HepG2 (cell line): ENCODE data around the gene EIF2S2. TPM values are rescaled to one million over a fixed set of nuclear protein-coding genes. Genes with fewer than 3 reads are reported as not detected.

Source experiments
- ATAC-seq: fragments of 200-7000 bp; cut with Tn5 transposase; 3 replicates; pipeline ENCODE4 v1.9.1; 2020; ENCODE audit warnings: mild to moderate bottlenecking, moderate library complexity
- BruUV-seq: library from RNA; stranded (reverse); fragments of 400-500 nt; replicated peaks from 2 replicates; lab custom pipeline; 2021; lab: Mats Ljungman, UMichigan
- CTCF ChIA-PET: fragments of 300-600 bp; formaldehyde crosslinking; extraction: SDS; loops from one replicate; lab custom pipeline; 2021; ENCODE audit warnings: low total read pairs, inconsistent platforms, low intra/inter-chr PET ratio; lab: Yijun Ruan, JAX
- POLR2A ChIA-PET: fragments of 350-600 bp; sonication (Branson Sonifier 250); formaldehyde crosslinking; loops from one replicate; lab custom pipeline; 2020; ENCODE audit warnings: antibody characterized with exemption, inconsistent platforms; lab: Yijun Ruan, JAX
- DNase-seq: peaks from one replicate; pipeline ENCODE4 v3.0.0-alpha.2; 2015; ENCODE audit warnings: low spot score
- FAIRE-seq: peaks from 3 replicates; lab custom pipeline; 2011; peaks lifted over from hg19 to GRCh38; lab: Jason Lieb, UNC
- H2AFZ ChIP-seq: one replicate; pipeline ENCODE4 v1.6.1; 2011; ENCODE audit warnings: low read length, inconsistent platforms
- H3K27ac ChIP-seq: fragments of 300-600 bp; 3 replicates; pipeline ENCODE4 v1.8.0; 2011; ENCODE audit warnings: mixed run types, mild to moderate bottlenecking, mixed read lengths, low read length, inconsistent platforms; ENCODE audit not compliant: insufficient read depth; ENCODE audit errors: extremely low read length
- H3K27me3 ChIP-seq, 2 experiments: fragments of 200-600 bp in 1 of 2; 2 replicates in 1 of 2; 3 replicates in 1 of 2; pipeline versions ENCODE4 v1.6.0 to v1.8.0; 2011; ENCODE audit warnings: low read length in 2 of 2, mild to moderate bottlenecking in 2 of 2, moderate library complexity in 2 of 2, inconsistent platforms in 1 of 2; ENCODE audit not compliant: insufficient read depth in 2 of 2, control insufficient read depth in 1 of 2
- H3K36me3 ChIP-seq, 2 experiments: fragments of 200-600 bp in 1 of 2; replicated peaks in 1 of 2; 2 replicates in 1 of 2; 3 replicates in 1 of 2; pipeline versions ENCODE4 v1.5.1 to v1.8.0; 2011; ENCODE audit warnings: low read length in 2 of 2, inconsistent platforms in 1 of 2; ENCODE audit not compliant: insufficient read depth in 2 of 2, control insufficient read depth in 1 of 2
- H3K4me1 ChIP-seq: 2 replicates; pipeline ENCODE4 v1.5.1; 2012; ENCODE audit warnings: low read length, inconsistent platforms; ENCODE audit not compliant: insufficient read depth
- H3K4me2 ChIP-seq: 2 replicates; pipeline ENCODE4 v1.6.0; 2011; ENCODE audit warnings: low read depth, low read length, inconsistent platforms
- H3K4me3 ChIP-seq, 3 experiments: fragments of 200-600 bp in 1 of 3; sonication (generic), shearing (Covaris generic) in 1 of 3; replicated peaks in 1 of 3; 2 replicates each; pipeline ENCODE4 v1.5.1; 2011 to 2016; ENCODE audit warnings: low read length in 3 of 3, inconsistent platforms in 2 of 3, low read depth in 2 of 3, mild to moderate bottlenecking in 2 of 3, control low read depth in 1 of 3, mixed read lengths in 1 of 3; ENCODE audit not compliant: insufficient read depth in 1 of 3
- H3K79me2 ChIP-seq: one replicate; pipeline ENCODE4 v1.6.1; 2011; ENCODE audit warnings: low read length, inconsistent platforms; ENCODE audit not compliant: insufficient read depth
- H3K9ac ChIP-seq: 2 replicates; pipeline ENCODE4 v1.6.0; 2011; ENCODE audit warnings: mild to moderate bottlenecking, low read depth, low read length, inconsistent platforms; ENCODE audit not compliant: insufficient read depth
- H3K9me3 ChIP-seq: 2 replicates; pipeline ENCODE4 v1.5.1; 2012; ENCODE audit warnings: mild to moderate bottlenecking, low read length
- H4K20me1 ChIP-seq: 2 replicates; pipeline ENCODE4 v1.6.0; 2011; ENCODE audit warnings: inconsistent platforms, mild to moderate bottlenecking, low read length, moderate library complexity; ENCODE audit not compliant: insufficient read depth
- ATF7-NPFF ChIP-seq: sonication (generic); formaldehyde crosslinking; IDR thresholded peaks from 2 replicates; pipeline ENCODE4 v1.8.1; 2023; ENCODE audit warnings: mild to moderate bottlenecking, low read depth, missing genetic modification reagents, moderate library complexity
- HOXD1 ChIP-seq: sonication (generic); formaldehyde crosslinking; IDR thresholded peaks from 2 replicates; pipeline ENCODE4 v1.5.0; 2020; ENCODE audit warnings: missing genetic modification reagents
- IRF2 ChIP-seq: IDR thresholded peaks from 2 replicates; pipeline ENCODE4 v1.6.1; 2018; ENCODE audit warnings: missing genetic modification reagents, missing compliant biosample characterization
- JDP2 ChIP-seq: sonication (generic); formaldehyde crosslinking; IDR thresholded peaks from 2 replicates; pipeline ENCODE4 v1.8.1; 2022; ENCODE audit warnings: missing genetic modification reagents, borderline replicate concordance
- MNT ChIP-seq: fragments of 450-650 bp; IDR thresholded peaks from 2 replicates; pipeline ENCODE4 v1.6.1; 2016
- MXI1 ChIP-seq: IDR thresholded peaks from 3 replicates; pipeline ENCODE4 v1.6.1; 2012; ENCODE audit warnings: low read depth, low read length, inconsistent platforms, borderline replicate concordance
- MYPOP ChIP-seq: sonication (generic); formaldehyde crosslinking; IDR thresholded peaks from 2 replicates; pipeline ENCODE4 v1.8.1; 2023; ENCODE audit warnings: mild to moderate bottlenecking, moderate library complexity, missing genetic modification reagents
- NCOA2 ChIP-seq: sonication (generic); formaldehyde crosslinking; IDR thresholded peaks from 2 replicates; pipeline ENCODE4 v1.8.0; 2022; ENCODE audit warnings: inconsistent platforms
- NFE2L2 ChIP-seq: fragments of 150-350 bp; IDR thresholded peaks from 2 replicates; pipeline ENCODE4 v1.6.1; 2014; ENCODE audit warnings: low read length
- RBM22 ChIP-seq: fragments of 200-400 bp; formaldehyde crosslinking; optimal IDR thresholded peaks from 2 replicates; pipeline ENCODE3; 2017; ENCODE audit warnings: mild to moderate bottlenecking, low read length, moderate library complexity
- SMARCC2 ChIP-seq: fragments of 450-650 bp; IDR thresholded peaks from 2 replicates; pipeline ENCODE4 v1.6.1; 2017; ENCODE audit warnings: antibody characterized with exemption, mild to moderate bottlenecking
- THAP7 ChIP-seq: sonication (generic); formaldehyde crosslinking; IDR thresholded peaks from 2 replicates; pipeline ENCODE4 v1.8.1; 2023; ENCODE audit warnings: mild to moderate bottlenecking, missing genetic modification reagents
- ZMAT3 ChIP-seq: sonication (generic); formaldehyde crosslinking; conservative IDR thresholded peaks from 2 replicates; pipeline ENCODE4 v1.7.0; 2021; ENCODE audit warnings: missing genetic modification reagents
- ZNF446 ChIP-seq: sonication (generic); formaldehyde crosslinking; IDR thresholded peaks from 2 replicates; pipeline ENCODE4 v1.5.0; 2020; ENCODE audit warnings: mild to moderate bottlenecking, missing genetic modification reagents
- ZNF549 ChIP-seq: sonication (generic); formaldehyde crosslinking; IDR thresholded peaks from 2 replicates; pipeline ENCODE4 v1.5.0; 2020; ENCODE audit warnings: missing genetic modification reagents
- WGBS: methylation state at CpG from one replicate; pipeline ENCODE4 v1.1.6; 2017; ENCODE audit warnings: low lambda C conversion rate; 5-methylcytosine and 5-hydroxymethylcytosine counted together
- in situ Hi-C: cut with HindIII; loops from 2 replicates; pipeline ENCODE4 v1.10.0; 2017; ENCODE audit warnings: low pct_unique_long_range_greater_than_20kb; ENCODE audit not compliant: extremely low pct_ligation_motif_present
- intact Hi-C: fragments of 100-400 bp; cut with micrococcal nuclease; formaldehyde crosslinking; loops from one replicate; pipeline ENCODE4 v1.10.0; 2022; ENCODE audit not compliant: unreplicated experiment
- polyA plus RNA-seq, 8 experiments: library from polyadenylated mRNA; depleted of rRNA in 3 of 8; stranded (reverse) in 7 of 8; unstranded in 1 of 8; fragments of >200 nt; fragmentation: Illumina TruSeq in 4 of 8; extraction: Trizol in 4 of 8; gene quantifications; 2 replicates each; pipeline versions ENCODE4 v1.2.1 to v1.2.3, GENCODE V29; 2011 to 2016; ENCODE audit warnings: low read depth in 4 of 8, missing spikeins in 1 of 8, mixed read lengths in 1 of 8; ENCODE audit not compliant: insufficient read depth in 1 of 8
- total RNA-seq, 5 experiments: library from RNA; depleted of rRNA; stranded (reverse); fragments of >200 nt; fragmentation: Illumina TruSeq; extraction: Trizol; gene quantifications; 2 replicates each; pipeline ENCODE4 v1.2.3, GENCODE V29; 2016; ENCODE audit warnings: low read depth in 1 of 5

The EIF2S2 gene
- total and polyA plus RNA-seq, 2 of the 13 experiments (the other 11 are each of a cell fraction or from before 2014, with no cell fraction given), result 126 to 213 TPM

- in situ Hi-C loops, result no loop called here
- Histone ChIP-seq H3K79me2 (peaks cover 60% of the 10 kb centered on the region), H3K27me3 (no peaks in the 10 kb centered on the region), H3K4me3 (no peak overlapping the region), H3K9me3 (no peaks in the 10 kb centered on the region), H3K4me2 (no peak overlapping the region), H3K4me1 (no peaks in the 10 kb centered on the region), H3K36me3 (peaks cover 26 to 73% of the 10 kb centered on the region in 2 experiments), H4K20me1 (peaks cover 48% of the 10 kb centered on the region), H2AFZ (no peak overlapping the region), H3K27ac (no peak overlapping the region)
- no TSS peak for BruUV-seq
- ATAC-seq, result no peak
- FAIRE-seq, result no peak
- POLR2A ChIA-PET, result interaction anchor here (1.4 kb wide), 1 partner anchor 71 kb away, joined by 6 read pairs; the partner anchor contains the start of gene RALY
- 96% methylated on average over 3 of the region's 3 CpGs for WGBS
- TF ChIP-seq NCOA2 (no peak), NFE2L2 (peak; percentile 80), RBM22 (peak; percentile 92)
- TF ChIP-seq, all 625 proteins: peak for 2
- DNase-seq, result no peak
- CTCF ChIA-PET, result no interaction called here
- intact Hi-C loops, result no loop called here
- H3K9ac ChIP-seq, result no peak overlapping the region
These were observed 47.8 kb downstream of the EIF2S2 start for GRCh38 chr20:34064286-34064685.

GRCh38 chr20:34062570-34063482, 49.2 kb downstream of the EIF2S2 start:
- intact Hi-C loops, result no loop called here
- Histone ChIP-seq H3K4me2 (no peak overlapping the region), H3K4me1 (no peaks in the 10 kb centered on the region), H3K27ac (no peak overlapping the region), H3K27me3 (no peaks in the 10 kb centered on the region), H3K9ac (no peak overlapping the region), H2AFZ (no peak overlapping the region), H3K36me3 (peaks cover 25 to 81% of the 10 kb centered on the region in 2 experiments), H4K20me1 (peaks cover 52% of the 10 kb centered on the region), H3K9me3 (no peaks in the 10 kb centered on the region), H3K4me3 (no peak overlapping the region), H3K79me2 (peaks cover 75% of the 10 kb centered on the region)
- ATAC-seq (no peak), FAIRE-seq (no peak), DNase-seq (no peak)
- in situ Hi-C loops, result no loop called here
- BruUV-seq, result no TSS peak
- POLR2A ChIA-PET, result no interaction called here
- CTCF ChIA-PET, result no interaction called here
- 99% methylated on average over 5 of the region's 5 CpGs for WGBS
- no peak for TF ChIP-seq MXI1
- TF ChIP-seq IRF2 (CRISPR knock-in tag), result no peak
- no peak for TF ChIP-seq ZNF446 (CRISPR knock-in tag)
- TF ChIP-seq ATF7-NPFF (CRISPR knock-in tag), result no peak
- no peak for TF ChIP-seq MYPOP (CRISPR knock-in tag)
- TF ChIP-seq ZMAT3 (CRISPR knock-in tag), result no peak
- TF ChIP-seq ZNF549, result no peak
- no peak for TF ChIP-seq THAP7 (CRISPR knock-in tag)
- peak; percentile 71 for TF ChIP-seq MNT
- TF ChIP-seq JDP2 (CRISPR knock-in tag), result no peak
- TF ChIP-seq SMARCC2, result no peak
- no peak for TF ChIP-seq HOXD1 (CRISPR knock-in tag)
